ENCODE data around the gene DIAPH2.

- TF ChIP-seq CTCF (IDR thresholded peaks at IDR 0.05) (no peak), POLR2A (IDR thresholded peaks at IDR 0.05) (no peak)
Measured at GRCh38 chrX:97405031-97405660, 720.5 kb downstream of the DIAPH2 start.

Measured in esophagus squamous epithelium (tissue), 4 donors.